ENCODE measurements around the gene CACNA1C. TPM values are rescaled to one million over a fixed set of nuclear protein-coding genes. Genes with fewer than 3 reads are reported as not detected.

CACNA1C gene
- total and polyA plus RNA-seq, 2 donors (not counting 1 experiment from before 2014, with no cell fraction given) = 0.01 to 0.02 TPM

DNA sequence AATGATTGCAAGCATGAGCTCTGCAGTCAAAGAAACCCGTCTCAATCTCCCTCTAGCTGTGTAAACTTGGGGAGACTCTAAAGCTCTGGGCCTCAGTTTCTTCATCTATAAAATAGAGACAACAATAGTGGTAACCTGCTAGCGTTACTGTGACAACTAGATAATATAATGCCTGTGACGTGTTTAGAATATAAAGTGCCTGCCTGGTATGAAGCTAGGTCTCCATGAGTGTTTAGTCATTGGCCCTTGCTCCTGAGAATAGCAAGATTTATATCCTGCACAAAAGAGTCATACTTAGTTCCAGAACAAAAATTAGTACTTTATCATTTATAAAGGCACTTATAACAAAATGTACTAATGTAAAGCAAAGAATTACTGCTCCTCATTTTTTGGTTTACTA, 39.7 kb upstream of the CACNA1C start:
- H3K4me1 ChIP-seq (ENCODE audit: control insufficient read depth in 2 of 2, insufficient read depth in 2 of 2, low read length in 2 of 2) = no peaks in the 10 kb centered on the region
- Mint-ChIP-seq H3K27ac (no peak overlapping the region), H3K4me3 (no peak overlapping the region), H3K9me3 (ENCODE audit: insufficient read depth) (no peaks in the 10 kb centered on the region), H3K27me3 (peaks cover 6% of the 10 kb centered on the region), H3K4me1 (no peaks in the 10 kb centered on the region)
- H2AFZ ChIP-seq (ENCODE audit: insufficient read depth, low read depth, low read length, poor library complexity, severe bottlenecking) = no peak overlapping the region
- H3K4me3 ChIP-seq (ENCODE audit: control extremely low read depth in 1 of 5, extremely low read depth in 1 of 5, insufficient read depth in 1 of 5, low read depth in 2 of 5, low read length in 4 of 5) = no peak overlapping the region
- H3K79me2 ChIP-seq (ENCODE audit: control insufficient read depth, insufficient read depth, low read length) = no peaks in the 10 kb centered on the region
- ChIA-PET CTCF (no interaction called here), POLR2A (no interaction called here)
- DNase-seq (no peak), ATAC-seq (ENCODE audit: low read depth) (no peak)
- H3K9me3 ChIP-seq (ENCODE audit: control extremely low read depth in 1 of 3, control insufficient read depth in 2 of 3, insufficient read depth in 1 of 3, low read length in 2 of 3) = no peaks in the 10 kb centered on the region
- TF ChIP-seq, protein P1, sequence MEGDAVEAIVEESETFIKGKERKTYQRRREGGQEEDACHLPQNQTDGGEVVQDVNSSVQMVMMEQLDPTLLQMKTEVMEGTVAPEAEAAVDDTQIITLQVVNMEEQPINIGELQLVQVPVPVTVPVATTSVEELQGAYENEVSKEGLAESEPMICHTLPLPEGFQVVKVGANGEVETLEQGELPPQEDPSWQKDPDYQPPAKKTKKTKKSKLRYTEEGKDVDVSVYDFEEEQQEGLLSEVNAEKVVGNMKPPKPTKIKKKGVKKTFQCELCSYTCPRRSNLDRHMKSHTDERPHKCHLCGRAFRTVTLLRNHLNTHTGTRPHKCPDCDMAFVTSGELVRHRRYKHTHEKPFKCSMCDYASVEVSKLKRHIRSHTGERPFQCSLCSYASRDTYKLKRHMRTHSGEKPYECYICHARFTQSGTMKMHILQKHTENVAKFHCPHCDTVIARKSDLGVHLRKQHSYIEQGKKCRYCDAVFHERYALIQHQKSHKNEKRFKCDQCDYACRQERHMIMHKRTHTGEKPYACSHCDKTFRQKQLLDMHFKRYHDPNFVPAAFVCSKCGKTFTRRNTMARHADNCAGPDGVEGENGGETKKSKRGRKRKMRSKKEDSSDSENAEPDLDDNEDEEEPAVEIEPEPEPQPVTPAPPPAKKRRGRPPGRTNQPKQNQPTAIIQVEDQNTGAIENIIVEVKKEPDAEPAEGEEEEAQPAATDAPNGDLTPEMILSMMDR (IDR thresholded peaks at IDR 0.05) = no peak
- no peak for TF ChIP-seq EZH2 (IDR thresholded peaks at IDR 0.05; ENCODE audit: borderline replicate concordance, insufficient read depth, low read depth, low read length, poor library complexity, severe bottlenecking)
- no CpG with 5 or more reads among the region's 3 CpGs for WGBS (ENCODE audit: insufficient coverage)
- intact Hi-C loops (cut with micrococcal nuclease) = no loop called here
- no peaks in the 10 kb centered on the region for H4K20me1 ChIP-seq (ENCODE audit: control insufficient read depth, insufficient read depth, low read length, poor library complexity, severe bottlenecking)
- no peaks in the 10 kb centered on the region for H3K36me3 ChIP-seq (replicated peaks in 1 of 2; ENCODE audit: control extremely low read depth in 1 of 2, control insufficient read depth in 1 of 2, extremely low read depth in 1 of 2, insufficient read depth in 2 of 2, low read length in 1 of 2)
- H3K27ac ChIP-seq (ENCODE audit: low read length in 2 of 2) = no peak overlapping the region
- H3K4me2 ChIP-seq (replicated peaks; ENCODE audit: low read depth, low read length, poor library complexity, severe bottlenecking) = no peak overlapping the region
- H3K9ac ChIP-seq (ENCODE audit: low read length) = no peak overlapping the region
- H3K27me3 ChIP-seq (replicated peaks in 1 of 4; ENCODE audit: control extremely low read depth in 1 of 4, control insufficient read depth in 3 of 4, insufficient read depth in 4 of 4, low read length in 3 of 4) = no peaks in the 10 kb centered on the region

DNA sequence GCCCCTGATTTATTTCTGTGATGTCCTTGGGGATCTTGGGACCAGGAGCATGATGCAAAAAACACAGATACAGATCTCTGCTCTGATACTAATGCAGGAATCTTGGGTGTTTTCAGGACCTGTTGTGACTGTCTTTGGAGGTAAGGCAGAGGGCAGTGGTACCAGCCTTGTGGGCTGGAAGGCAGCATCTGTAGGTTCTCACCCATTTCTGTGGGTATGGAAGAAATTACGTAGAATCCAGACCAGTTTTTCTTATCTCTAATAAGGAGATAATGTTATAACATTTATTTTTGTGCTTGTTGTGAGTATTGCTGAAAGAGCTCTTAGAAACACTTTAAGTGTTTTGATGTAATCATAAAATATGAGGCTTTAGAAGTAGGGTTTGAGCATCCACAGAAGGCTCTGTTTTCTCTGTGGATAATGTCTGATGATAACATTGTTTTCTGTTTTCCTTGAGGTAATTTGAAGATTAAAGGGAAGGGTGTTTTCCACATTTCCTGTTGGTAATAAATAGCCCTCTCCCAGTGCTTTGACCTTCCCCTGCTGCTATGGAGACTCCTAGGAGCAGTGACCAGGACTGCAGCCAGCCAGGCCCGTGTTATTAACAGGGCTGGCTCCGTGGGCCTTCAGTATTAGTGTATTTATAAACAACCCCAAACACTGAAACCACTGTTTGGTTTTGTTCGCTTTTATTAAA, 39.1 kb upstream of the CACNA1C start:
- intact Hi-C loops (cut with micrococcal nuclease) = no loop called here
- Histone ChIP-seq H2AFZ (ENCODE audit: insufficient read depth, low read depth, low read length, poor library complexity, severe bottlenecking) (no peak overlapping the region), H3K9ac (ENCODE audit: low read length) (no peak overlapping the region), H3K4me1 (ENCODE audit: control insufficient read depth in 2 of 2, insufficient read depth in 2 of 2, low read length in 2 of 2) (no peaks in the 10 kb centered on the region), H3K9me3 (ENCODE audit: control extremely low read depth in 1 of 3, control insufficient read depth in 2 of 3, insufficient read depth in 1 of 3, low read length in 2 of 3) (no peaks in the 10 kb centered on the region), H3K4me2 (replicated peaks; ENCODE audit: low read depth, low read length, poor library complexity, severe bottlenecking) (no peak overlapping the region), H3K36me3 (replicated peaks in 1 of 2; ENCODE audit: control extremely low read depth in 1 of 2, control insufficient read depth in 1 of 2, extremely low read depth in 1 of 2, insufficient read depth in 2 of 2, low read length in 1 of 2) (no peaks in the 10 kb centered on the region), H3K79me2 (ENCODE audit: control insufficient read depth, insufficient read depth, low read length) (no peaks in the 10 kb centered on the region), H4K20me1 (ENCODE audit: control insufficient read depth, insufficient read depth, low read length, poor library complexity, severe bottlenecking) (no peaks in the 10 kb centered on the region), H3K4me3 (ENCODE audit: control extremely low read depth in 1 of 5, extremely low read depth in 1 of 5, insufficient read depth in 1 of 5, low read depth in 2 of 5, low read length in 4 of 5) (no peak overlapping the region), H3K27me3 (replicated peaks in 1 of 4; ENCODE audit: control extremely low read depth in 1 of 4, control insufficient read depth in 3 of 4, insufficient read depth in 4 of 4, low read length in 3 of 4) (no peaks in the 10 kb centered on the region), H3K27ac (ENCODE audit: low read length in 2 of 2) (no peak overlapping the region)
- ChIA-PET POLR2A (no interaction called here), CTCF (interaction anchor here (1.7 kb wide), 1 partner anchor 13 kb away, joined by 4 read pairs; no protein-coding TSS in a partner anchor)
- H3K4me3 Mint-ChIP-seq = no peak overlapping the region
- no peaks in the 10 kb centered on the region for H3K9me3 Mint-ChIP-seq (ENCODE audit: insufficient read depth)
- H3K27ac Mint-ChIP-seq = no peak overlapping the region
- no peaks in the 10 kb centered on the region for H3K4me1 Mint-ChIP-seq
- peaks cover 9% of the 10 kb centered on the region for H3K27me3 Mint-ChIP-seq
- TF ChIP-seq EZH2 (IDR thresholded peaks at IDR 0.05; ENCODE audit: borderline replicate concordance, insufficient read depth, low read depth, low read length, poor library complexity, severe bottlenecking) = no peak
- no peak for ATAC-seq (ENCODE audit: low read depth)
- no peak for DNase-seq
- no CpG with 5 or more reads among the region's 4 CpGs for WGBS (ENCODE audit: insufficient coverage)

All from B cell (primary cell).